ENCODE results near the gene SLC25A21.

Gene SLC25A21

GRCh38 chr14:37203423-37203822 lies 31.0 kb upstream of the SLC25A21 start:
- no peak for TF ChIP-seq CTCF (IDR thresholded peaks at IDR 0.05; ENCODE audit: insufficient read depth, low read depth, low read length, missing control alignments)
- DNase-seq (ENCODE audit: low read depth), result no peak
- no peak overlapping the region for H3K4me3 ChIP-seq (ENCODE audit: low read length)

DNA sequence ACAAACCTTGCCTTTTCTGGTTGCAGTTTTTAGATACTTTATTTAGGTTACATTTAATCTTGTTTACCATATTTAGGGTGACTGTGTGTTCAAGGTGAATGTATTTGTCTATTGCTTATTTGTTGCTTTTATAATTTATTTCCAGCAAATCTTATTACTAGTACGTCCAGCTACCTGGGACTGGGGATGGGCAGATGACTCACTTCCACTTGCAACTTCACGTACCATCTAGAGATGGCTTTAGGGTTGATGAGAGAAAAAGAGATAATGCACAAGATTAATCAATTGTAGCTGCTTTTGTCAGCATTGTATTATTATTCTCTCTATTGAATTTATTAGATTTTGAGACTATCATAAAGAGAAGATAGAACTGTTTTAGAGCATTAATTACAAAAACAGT lies 30.4 kb upstream of the SLC25A21 start:
- TF ChIP-seq CTCF (IDR thresholded peaks at IDR 0.05; ENCODE audit: insufficient read depth, low read depth, low read length, missing control alignments), result no peak
- no peak overlapping the region for H3K4me3 ChIP-seq (ENCODE audit: low read length)
- peak; percentile 66 for DNase-seq (ENCODE audit: low read depth)

GRCh38 chr14:37202265-37202664 lies 29.9 kb upstream of the SLC25A21 start:
- H3K4me3 ChIP-seq (ENCODE audit: low read length), result no peak overlapping the region
- peak; percentile 76 for DNase-seq (ENCODE audit: low read depth)
- TF ChIP-seq CTCF (IDR thresholded peaks at IDR 0.05; ENCODE audit: insufficient read depth, low read depth, low read length, missing control alignments), result no peak

- TF ChIP-seq CTCF (IDR thresholded peaks at IDR 0.05; ENCODE audit: insufficient read depth, low read depth, low read length, missing control alignments), result no peak
- no peak for DNase-seq (ENCODE audit: low read depth)
- H3K4me3 ChIP-seq (ENCODE audit: low read length), result no peak overlapping the region
Observed at GRCh38 chr14:37201724-37202123, 29.3 kb upstream of the SLC25A21 start.

- DNase-seq (ENCODE audit: low read depth), result no peak
- TF ChIP-seq CTCF (IDR thresholded peaks at IDR 0.05; ENCODE audit: insufficient read depth, low read depth, low read length, missing control alignments), result no peak
- peak overlapping the region; percentile 76 for H3K4me3 ChIP-seq (ENCODE audit: low read length)
Observed at GRCh38 chr14:37198907-37199306, 26.5 kb upstream of the SLC25A21 start.

- DNase-seq (ENCODE audit: low read depth), result no peak
- H3K4me3 ChIP-seq (ENCODE audit: low read length), result peak overlapping the region; percentile 76
- TF ChIP-seq CTCF (IDR thresholded peaks at IDR 0.05; ENCODE audit: insufficient read depth, low read depth, low read length, missing control alignments), result no peak
Observed at GRCh38 chr14:37198273-37198598, 25.8 kb upstream of the SLC25A21 start.

GRCh38 chr14:37197421-37198272 lies 25.2 kb upstream of the SLC25A21 start, which contains the start of gene MIPOL1:
MIPOL1 (plus strand) TSS chr14:37197937; CDS start chr14:37247889, 49,952 bp downstream.
- peak; percentile 94 for DNase-seq (ENCODE audit: low read depth)
- H3K4me3 ChIP-seq (ENCODE audit: low read length), result peak within 1 kb of the TSS; percentile 76
- peak; percentile 24 for TF ChIP-seq CTCF (IDR thresholded peaks at IDR 0.05; ENCODE audit: insufficient read depth, low read depth, low read length, missing control alignments)

Measured in epithelial cell of esophagus (primary cell).